Activated CD4-positive, alpha-beta memory T cell treated with anti-CD3 and anti-CD28 coated beads, Interleukin-2, amount 10 ng/mL, durations not matched to agents 7 days and 5 days (primary cell): Measurements from ENCODE around the gene CDKN1B. TPM values are rescaled to one million over a fixed set of nuclear protein-coding genes. Genes with fewer than 3 reads are reported as not detected.

Source experiments
- CTCF ChIA-PET: fragments of 350-600 bp; sonication (Branson Sonifier 250); formaldehyde crosslinking; loops from one replicate; lab custom pipeline; 2021; ENCODE audit warnings: antibody characterized with exemption, inconsistent platforms; lab: Charles Lee
- POLR2A ChIA-PET: fragments of 350-600 bp; sonication (Branson Sonifier 250); formaldehyde crosslinking; loops from one replicate; lab custom pipeline; 2021; ENCODE audit warnings: antibody characterized with exemption; lab: Charles Lee
- DNase-seq: peaks from one replicate; pipeline ENCODE4 v3.0.0-alpha.2; 2020
- H3K27ac Mint-ChIP-seq: one replicate; pipeline ENCODE4 v1.8.0; 2021; ENCODE audit warnings: mild to moderate bottlenecking, mixed read lengths
- H3K27me3 Mint-ChIP-seq: one replicate; pipeline ENCODE4 v1.8.0; 2021; ENCODE audit warnings: mixed read lengths
- H3K36me3 Mint-ChIP-seq: one replicate; pipeline ENCODE4 v1.8.0; 2021; ENCODE audit warnings: low read depth, mixed read lengths
- H3K4me1 Mint-ChIP-seq: one replicate; pipeline ENCODE4 v1.8.0; 2021; ENCODE audit warnings: mixed read lengths
- H3K4me3 Mint-ChIP-seq: one replicate; pipeline ENCODE4 v1.8.0; 2021; ENCODE audit warnings: mild to moderate bottlenecking, mixed read lengths
- H3K9me3 Mint-ChIP-seq: one replicate; pipeline ENCODE4 v1.8.0; 2021; ENCODE audit warnings: mixed read lengths
- total RNA-seq, 2 experiments: library from RNA; stranded (reverse); gene quantifications; one replicate each; pipeline ENCODE4 v1.2.3, GENCODE V29; 2021

Gene CDKN1B
- total RNA-seq, 2 experiments from 2014 or later: 164 to 166 TPM

DNA sequence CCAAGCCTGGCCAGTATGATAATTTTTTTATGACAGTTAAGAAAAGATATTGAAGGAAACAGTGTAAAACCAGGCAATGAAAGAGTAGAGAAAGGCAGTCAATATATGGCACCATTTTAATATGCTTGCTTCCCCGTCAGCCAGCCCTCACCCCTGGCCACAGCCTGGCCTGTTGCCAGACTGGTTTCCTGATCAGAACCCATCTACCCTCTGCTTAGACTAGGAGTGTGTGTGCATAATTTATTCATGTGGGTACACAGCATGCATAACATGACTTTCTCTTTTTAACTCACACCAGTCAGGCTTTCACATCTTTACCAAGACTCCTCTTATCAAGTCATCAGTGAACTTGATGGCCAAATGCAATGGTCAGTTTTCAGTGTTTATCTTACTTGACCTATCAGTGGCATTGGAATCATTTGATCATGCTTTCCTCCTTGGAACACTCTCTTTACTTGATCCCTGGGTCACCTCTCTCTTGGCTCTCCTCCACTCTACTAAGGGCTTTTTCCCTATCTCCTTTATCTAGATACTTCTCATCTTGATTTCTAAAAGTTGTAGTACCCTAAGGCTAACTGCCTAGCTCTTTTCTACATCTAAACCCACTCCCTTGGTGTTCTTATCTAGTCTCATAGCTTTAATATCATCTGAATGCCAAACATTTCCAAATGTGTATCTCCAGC is 11.2 kb upstream of the CDKN1B start:
- POLR2A ChIA-PET: interaction anchor here (0.6 to 17.8 kb wide), 8 partner anchors 9 to 348 kb away, joined by 3 to 886 read pairs (median 3); partner anchors contain the start of genes CDKN1B and DUSP16
- peaks cover 15% of the 10 kb centered on the region for H3K36me3 Mint-ChIP-seq
- no peak overlapping the region for H3K4me3 Mint-ChIP-seq
- no peaks in the 10 kb centered on the region for H3K27me3 Mint-ChIP-seq
- no peaks in the 10 kb centered on the region for H3K9me3 Mint-ChIP-seq
- H3K27ac Mint-ChIP-seq: no peak overlapping the region
- CTCF ChIA-PET: interaction anchor here (0.8 to 1.5 kb wide), 5 partner anchors 9 to 331 kb away, joined by 3 to 6 read pairs (median 4); no protein-coding TSS in a partner anchor
- DNase-seq: peak; percentile 63
- H3K4me1 Mint-ChIP-seq: peaks cover 23% of the 10 kb centered on the region

DNA sequence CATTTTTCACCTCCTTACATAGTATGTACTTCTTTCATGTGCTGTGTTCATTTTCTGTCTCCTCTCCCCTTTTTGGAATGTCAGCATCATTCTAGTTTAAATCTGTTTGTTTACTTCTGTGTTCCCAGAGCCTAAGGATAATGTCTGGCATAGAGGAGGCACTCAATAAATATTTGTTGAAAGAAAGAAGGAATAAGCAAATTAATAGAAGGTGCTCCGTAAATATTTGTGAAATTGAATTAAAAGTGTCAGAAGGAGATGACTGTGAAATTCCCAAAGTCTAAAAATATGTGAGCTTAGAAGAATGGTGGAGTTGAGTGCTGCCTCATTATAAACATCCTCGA is 3.3 kb upstream of the CDKN1B start:
- no peaks in the 10 kb centered on the region for H3K27me3 Mint-ChIP-seq
- CTCF ChIA-PET: interaction anchor here (0.9 to 4.1 kb wide), 7 partner anchors 8 to 356 kb away, joined by 3 to 61 read pairs (median 4); partner anchors contain the start of genes BORCS5 and GPR19
- H3K36me3 Mint-ChIP-seq: peaks cover 63% of the 10 kb centered on the region
- H3K27ac Mint-ChIP-seq: peak overlapping the region; percentile 98
- H3K9me3 Mint-ChIP-seq: no peaks in the 10 kb centered on the region
- POLR2A ChIA-PET: interaction anchor here (0.8 to 20.9 kb wide), 23 partner anchors 11 to 363 kb away, joined by 3 to 886 read pairs (median 13); partner anchors contain the start of genes BORCS5, CREBL2, DDX47 and DUSP16
- no peak for DNase-seq
- H3K4me1 Mint-ChIP-seq: peaks cover 33% of the 10 kb centered on the region
- peak overlapping the region; percentile 86 for H3K4me3 Mint-ChIP-seq

DNA sequence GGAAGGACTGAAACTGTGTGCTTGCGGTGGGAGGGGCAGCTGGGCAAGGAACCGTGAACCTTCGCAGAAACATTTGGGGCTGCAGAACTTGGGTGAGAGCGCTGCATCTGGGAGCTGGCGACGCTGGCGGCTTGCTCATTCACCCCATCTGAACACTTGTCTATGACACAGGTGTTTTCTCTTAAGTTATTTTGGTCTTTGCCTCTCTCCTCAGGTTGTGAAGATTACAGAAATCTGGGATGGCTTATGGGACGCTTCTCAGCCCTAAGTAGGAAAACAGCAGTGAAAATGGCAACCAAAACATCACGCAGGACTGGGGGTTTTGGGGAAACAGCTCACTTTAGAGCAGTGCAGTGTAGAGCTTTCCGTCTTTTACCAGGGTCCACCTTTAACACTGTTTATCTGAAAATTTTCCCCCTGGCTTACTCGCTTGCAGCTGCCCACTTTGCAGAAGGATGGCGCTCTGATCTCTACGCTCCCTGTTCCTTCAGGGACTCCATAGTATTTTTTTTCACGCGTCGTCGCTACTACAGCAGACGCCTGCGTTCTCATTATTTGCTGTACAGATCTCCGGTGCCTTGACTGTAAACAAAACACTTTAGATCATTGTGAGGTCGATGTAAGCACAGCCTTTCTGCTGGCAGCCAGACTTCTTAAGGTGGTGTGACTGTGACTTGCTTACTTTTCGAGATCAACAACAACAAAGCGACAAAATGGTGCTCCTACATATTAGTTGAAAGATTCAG is 2.7 kb upstream of the CDKN1B start:
- Mint-ChIP-seq H3K4me1 (peaks cover 33% of the 10 kb centered on the region), H3K27ac (peak overlapping the region; percentile 98), H3K4me3 (peak overlapping the region; percentile 86), H3K27me3 (no peaks in the 10 kb centered on the region), H3K36me3 (peaks cover 65% of the 10 kb centered on the region), H3K9me3 (no peaks in the 10 kb centered on the region)
- ChIA-PET CTCF (interaction anchor here (0.9 to 4.1 kb wide), 7 partner anchors 8 to 357 kb away, joined by 3 to 61 read pairs (median 4); partner anchors contain the start of genes BORCS5 and GPR19), POLR2A (interaction anchor here (0.8 to 20.9 kb wide), 25 partner anchors 10 to 363 kb away, joined by 3 to 886 read pairs (median 13); partner anchors contain the start of genes BORCS5, CREBL2, DDX47 and DUSP16)
- peak; percentile 67 for DNase-seq

DNA sequence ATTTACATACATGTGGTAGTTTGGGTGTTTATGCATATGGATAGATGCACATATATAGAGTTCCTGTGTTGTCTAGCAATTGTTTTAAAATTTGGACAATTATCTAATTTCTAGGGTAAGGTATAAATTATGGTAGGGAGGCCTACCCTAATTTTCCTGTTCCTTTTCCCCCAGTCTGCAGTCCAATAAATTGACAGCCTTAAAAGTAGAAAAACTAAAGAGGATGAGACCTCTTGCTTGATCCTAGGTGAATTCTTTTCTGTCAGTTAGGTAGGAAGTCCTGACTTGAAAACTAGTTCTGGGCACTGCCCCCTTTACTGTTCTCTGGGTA is 2.1 kb upstream of the CDKN1B start:
- Mint-ChIP-seq H3K4me3 (peak overlapping the region; percentile 86), H3K4me1 (peaks cover 33% of the 10 kb centered on the region), H3K27ac (peak overlapping the region; percentile 98), H3K27me3 (no peaks in the 10 kb centered on the region), H3K36me3 (peaks cover 71% of the 10 kb centered on the region), H3K9me3 (no peaks in the 10 kb centered on the region)
- no peak for DNase-seq
- ChIA-PET POLR2A (interaction anchor here (0.6 to 20.9 kb wide), 30 partner anchors 9 to 644 kb away, joined by 3 to 886 read pairs (median 10); partner anchors contain the start of genes APOLD1, BCL2L14, BORCS5 and CREBL2), CTCF (interaction anchor here (1.0 to 4.3 kb wide), 9 partner anchors 7 to 242 kb away, joined by 3 to 61 read pairs (median 4); partner anchors contain the start of gene GPR19)

DNA sequence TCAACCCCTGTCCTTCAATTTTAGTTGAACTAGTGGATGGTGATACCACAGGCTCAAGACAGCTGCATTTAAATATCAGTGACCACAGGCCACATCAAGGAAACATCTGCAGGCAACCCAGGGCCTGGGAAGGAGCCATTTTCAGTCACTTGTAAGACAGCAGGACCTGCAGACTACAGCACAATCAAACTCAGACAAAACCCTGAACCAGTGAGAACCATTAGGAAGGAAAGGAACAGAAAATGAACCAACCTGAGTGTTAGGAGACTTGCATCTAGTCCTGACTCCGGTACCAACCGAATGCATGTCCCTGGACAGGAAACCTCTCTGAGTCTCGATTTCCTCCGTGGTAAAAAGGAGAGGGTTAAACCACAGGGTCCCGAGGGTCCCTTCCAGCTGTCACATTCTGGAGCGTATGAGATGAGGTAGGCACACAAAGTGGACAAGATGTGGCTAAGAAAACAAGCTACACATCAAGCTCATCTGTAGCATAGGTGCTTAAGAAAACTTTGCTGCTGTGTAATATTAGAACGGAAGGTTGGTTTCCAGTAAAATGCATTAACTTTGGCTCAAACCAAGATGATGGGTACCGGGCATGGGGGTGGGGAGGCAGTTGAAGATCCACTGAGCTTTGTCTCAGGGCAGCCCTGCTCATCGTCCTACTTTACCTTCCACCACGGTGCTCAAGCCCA is 1.6 kb upstream of the CDKN1B start:
- H3K27ac Mint-ChIP-seq: peak overlapping the region; percentile 98
- H3K9me3 Mint-ChIP-seq: no peaks in the 10 kb centered on the region
- ChIA-PET POLR2A (interaction anchor here (0.5 to 20.9 kb wide), 39 partner anchors 8 to 1650 kb away, joined by 3 to 886 read pairs (median 4); partner anchors contain the start of genes APOLD1, ATF7IP, BCL2L14 and BORCS5), CTCF (interaction anchor here (0.8 to 4.3 kb wide), 15 partner anchors 8 to 496 kb away, joined by 3 to 61 read pairs (median 4); partner anchors contain the start of genes DUSP16 and GPR19)
- peaks cover 35% of the 10 kb centered on the region for H3K4me1 Mint-ChIP-seq
- peaks cover 76% of the 10 kb centered on the region for H3K36me3 Mint-ChIP-seq
- DNase-seq: peak; percentile 62
- H3K4me3 Mint-ChIP-seq: peak overlapping the region; percentile 86
- no peaks in the 10 kb centered on the region for H3K27me3 Mint-ChIP-seq

DNA sequence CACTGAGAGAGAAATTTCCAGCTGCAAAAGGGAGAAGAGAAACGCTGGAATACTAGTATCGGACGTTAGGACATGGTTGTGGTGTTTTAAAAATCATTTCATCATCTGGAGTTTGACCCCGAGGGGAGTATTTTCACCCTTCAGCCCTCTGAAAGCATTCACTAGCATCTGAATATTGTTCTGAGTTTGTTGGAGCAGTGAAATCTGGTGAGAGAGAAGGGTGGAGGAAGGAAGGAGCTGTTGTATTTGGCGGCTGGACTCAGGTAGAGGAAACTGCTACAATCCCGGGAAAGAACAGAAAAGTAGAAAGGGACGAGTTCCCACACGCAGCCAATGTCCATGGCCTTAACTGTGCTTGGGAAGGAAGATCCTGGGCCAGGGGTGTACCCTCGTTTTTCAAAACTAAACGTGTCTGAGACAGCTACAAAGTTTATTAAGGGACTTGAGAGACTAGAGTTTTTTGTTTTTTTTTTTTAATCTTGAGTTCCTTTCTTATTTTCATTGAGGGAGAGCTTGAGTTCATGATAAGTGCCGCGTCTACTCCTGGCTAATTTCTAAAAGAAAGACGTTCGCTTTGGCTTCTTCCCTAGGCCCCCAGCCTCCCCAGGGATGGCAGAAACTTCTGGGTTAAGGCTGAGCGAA is 896 bp upstream of the CDKN1B start:
- no peak for DNase-seq
- no peaks in the 10 kb centered on the region for H3K9me3 Mint-ChIP-seq
- H3K27ac Mint-ChIP-seq: peak overlapping the region; percentile 98
- H3K4me1 Mint-ChIP-seq: peaks cover 41% of the 10 kb centered on the region
- POLR2A ChIA-PET: interaction anchor here (0.5 to 20.9 kb wide), 36 partner anchors 8 to 1650 kb away, joined by 3 to 886 read pairs (median 4); partner anchors contain the start of genes APOLD1, ATF7IP, BCL2L14 and BORCS5
- peaks cover 80% of the 10 kb centered on the region for H3K36me3 Mint-ChIP-seq
- CTCF ChIA-PET: interaction anchor here (0.7 to 4.3 kb wide), 16 partner anchors 8 to 495 kb away, joined by 3 to 61 read pairs (median 4); partner anchors contain the start of genes DUSP16 and GPR19
- peak overlapping the region; percentile 86 for H3K4me3 Mint-ChIP-seq
- no peaks in the 10 kb centered on the region for H3K27me3 Mint-ChIP-seq

DNA sequence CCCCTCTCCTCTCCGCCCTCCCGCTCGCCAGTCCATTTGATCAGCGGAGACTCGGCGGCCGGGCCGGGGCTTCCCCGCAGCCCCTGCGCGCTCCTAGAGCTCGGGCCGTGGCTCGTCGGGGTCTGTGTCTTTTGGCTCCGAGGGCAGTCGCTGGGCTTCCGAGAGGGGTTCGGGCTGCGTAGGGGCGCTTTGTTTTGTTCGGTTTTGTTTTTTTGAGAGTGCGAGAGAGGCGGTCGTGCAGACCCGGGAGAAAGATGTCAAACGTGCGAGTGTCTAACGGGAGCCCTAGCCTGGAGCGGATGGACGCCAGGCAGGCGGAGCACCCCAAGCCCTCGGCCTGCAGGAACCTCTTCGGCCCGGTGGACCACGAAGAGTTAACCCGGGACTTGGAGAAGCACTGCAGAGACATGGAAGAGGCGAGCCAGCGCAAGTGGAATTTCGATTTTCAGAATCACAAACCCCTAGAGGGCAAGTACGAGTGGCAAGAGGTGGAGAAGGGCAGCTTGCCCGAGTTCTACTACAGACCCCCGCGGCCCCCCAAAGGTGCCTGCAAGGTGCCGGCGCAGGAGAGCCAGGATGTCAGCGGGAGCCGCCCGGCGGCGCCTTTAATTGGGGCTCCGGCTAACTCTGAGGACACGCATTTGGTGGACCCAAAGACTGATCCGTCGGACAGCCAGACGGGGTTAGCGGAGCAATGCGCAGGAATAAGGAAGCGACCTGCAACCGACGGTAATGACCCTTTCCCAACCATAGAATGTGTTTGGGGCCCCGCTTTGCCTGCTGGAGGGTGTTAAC is 615 bp downstream of the CDKN1B start:
- peak overlapping the region; percentile 99 for H3K27ac Mint-ChIP-seq
- POLR2A ChIA-PET: interaction anchor here (0.6 to 20.9 kb wide), 22 partner anchors 7 to 1671 kb away, joined by 3 to 886 read pairs (median 7); partner anchors contain the start of genes BORCS5, DUSP16 and GPR19
- H3K36me3 Mint-ChIP-seq: peaks cover 82% of the 10 kb centered on the region
- H3K4me1 Mint-ChIP-seq: peaks cover 31% of the 10 kb centered on the region
- peak overlapping the region; percentile 97 for H3K4me3 Mint-ChIP-seq
- H3K27me3 Mint-ChIP-seq: no peaks in the 10 kb centered on the region
- CTCF ChIA-PET: interaction anchor here (0.6 to 6.9 kb wide), 5 partner anchors 9 to 341 kb away, joined by 3 to 50 read pairs (median 5); no protein-coding TSS in a partner anchor
- no peaks in the 10 kb centered on the region for H3K9me3 Mint-ChIP-seq
- peak; percentile 40 for DNase-seq

DNA sequence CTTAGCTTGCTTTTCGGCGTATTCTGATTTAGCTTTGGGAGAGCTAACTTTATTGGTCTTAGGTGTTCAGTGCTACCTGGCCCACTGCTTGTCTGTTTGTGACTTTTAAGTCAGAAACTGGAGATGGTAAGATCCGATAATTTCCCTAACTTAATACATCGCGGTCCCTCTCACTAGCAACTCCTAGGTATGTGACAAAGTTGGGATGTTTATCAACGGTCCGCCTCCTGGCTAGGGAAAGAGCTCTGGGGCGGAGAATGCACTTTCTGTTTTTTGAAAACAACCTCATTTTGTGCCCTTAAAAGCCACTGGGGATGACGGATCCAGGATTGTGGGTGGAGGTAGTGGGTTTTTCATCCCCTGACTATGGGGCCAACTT is 1.2 kb downstream of the CDKN1B start:
- peak overlapping the region; percentile 97 for H3K4me3 Mint-ChIP-seq
- H3K4me1 Mint-ChIP-seq: peaks cover 27% of the 10 kb centered on the region
- no peak for DNase-seq
- H3K36me3 Mint-ChIP-seq: peaks cover 86% of the 10 kb centered on the region
- peak overlapping the region; percentile 99 for H3K27ac Mint-ChIP-seq
- ChIA-PET POLR2A (interaction anchor here (0.6 to 20.9 kb wide), 25 partner anchors 6 to 1670 kb away, joined by 3 to 886 read pairs (median 6); partner anchors contain the start of genes BORCS5, DUSP16 and GPR19), CTCF (interaction anchor here (0.6 to 6.9 kb wide), 6 partner anchors 8 to 359 kb away, joined by 3 to 50 read pairs (median 5); no protein-coding TSS in a partner anchor)
- H3K27me3 Mint-ChIP-seq: no peaks in the 10 kb centered on the region
- H3K9me3 Mint-ChIP-seq: no peaks in the 10 kb centered on the region

DNA sequence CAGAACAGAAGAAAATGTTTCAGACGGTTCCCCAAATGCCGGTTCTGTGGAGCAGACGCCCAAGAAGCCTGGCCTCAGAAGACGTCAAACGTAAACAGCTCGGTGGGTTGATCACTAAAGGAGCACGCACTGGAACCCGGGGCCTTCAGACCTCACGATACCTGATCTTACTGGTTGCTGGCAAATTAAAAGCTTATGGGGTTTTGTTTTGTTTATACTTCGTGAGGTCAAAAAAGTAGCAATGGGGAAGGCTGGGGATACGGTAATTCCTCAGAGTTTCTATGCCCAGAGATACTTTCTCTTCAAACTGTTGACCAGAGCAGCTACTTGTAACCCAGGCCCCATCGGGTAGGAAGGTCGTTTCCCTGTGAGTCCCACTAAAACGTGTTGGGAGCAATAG is 1.7 kb downstream of the CDKN1B start:
- DNase-seq: peak; percentile 51
- H3K36me3 Mint-ChIP-seq: peaks cover 86% of the 10 kb centered on the region
- POLR2A ChIA-PET: interaction anchor here (0.6 to 20.9 kb wide), 26 partner anchors 6 to 1670 kb away, joined by 3 to 886 read pairs (median 6); partner anchors contain the start of genes BORCS5, DUSP16 and GPR19

DNA sequence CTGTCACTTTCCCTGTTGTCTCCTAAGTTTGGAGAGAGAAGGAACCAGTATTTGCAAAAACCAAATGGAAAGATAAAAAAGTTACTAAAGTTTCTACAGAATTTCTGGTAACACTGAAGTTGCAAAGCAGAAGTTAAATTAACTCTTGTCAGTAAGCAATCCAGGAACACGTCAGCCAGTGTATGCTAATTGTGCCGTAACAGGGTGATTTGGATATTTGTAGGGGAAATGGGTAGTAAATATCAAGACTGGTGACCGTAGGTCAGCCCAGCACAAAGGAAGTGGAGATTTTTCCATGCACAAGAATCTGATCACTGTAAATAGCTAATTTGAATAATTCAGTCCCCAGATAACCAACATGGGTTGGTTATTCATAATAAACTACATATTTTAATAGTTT is 2.3 kb downstream of the CDKN1B start:
- DNase-seq: no peak
- ChIA-PET CTCF (interaction anchor here (1.5 to 6.9 kb wide), 5 partner anchors 7 to 343 kb away, joined by 5 to 50 read pairs (median 5); no protein-coding TSS in a partner anchor), POLR2A (interaction anchor here (0.6 to 20.9 kb wide), 20 partner anchors 5 to 1675 kb away, joined by 3 to 886 read pairs (median 6); partner anchors contain the start of genes BORCS5, DUSP16 and GPR19)
- H3K36me3 Mint-ChIP-seq: peaks cover 82% of the 10 kb centered on the region
- peak overlapping the region; percentile 99 for H3K27ac Mint-ChIP-seq
- H3K27me3 Mint-ChIP-seq: no peaks in the 10 kb centered on the region
- peaks cover 16% of the 10 kb centered on the region for H3K4me1 Mint-ChIP-seq
- no peaks in the 10 kb centered on the region for H3K9me3 Mint-ChIP-seq
- H3K4me3 Mint-ChIP-seq: peak overlapping the region; percentile 97

More for the DNA sequence above, 1.7 kb downstream of the CDKN1B start:
- H3K9me3 Mint-ChIP-seq: no peaks in the 10 kb centered on the region
- H3K4me1 Mint-ChIP-seq: peaks cover 22% of the 10 kb centered on the region
- peak overlapping the region; percentile 97 for H3K4me3 Mint-ChIP-seq
- peak overlapping the region; percentile 99 for H3K27ac Mint-ChIP-seq
- CTCF ChIA-PET: interaction anchor here (0.8 to 6.9 kb wide), 6 partner anchors 8 to 359 kb away, joined by 5 to 50 read pairs (median 5); no protein-coding TSS in a partner anchor
- no peaks in the 10 kb centered on the region for H3K27me3 Mint-ChIP-seq
